Body of pancreas (tissue), 4 donors: ENCODE measurements around the gene BBS4. TPM values are rescaled to one million over a fixed set of nuclear protein-coding genes. Genes with fewer than 3 reads are reported as not detected.
"Not testable (repeated sequence)": the region's sequence is repeated elsewhere in the genome, so short reads cannot be mapped to it uniquely, and the experiment has no call there.

ENCODE experiments used
- ATAC-seq: fragments of 150-250 bp; one replicate; pipeline ENCODE4 v1.9.1; 2016
- DNase-seq, 4 donors: peaks; one replicate each; pipeline ENCODE4 v3.0.0-alpha.2; 2019
- H3K27ac ChIP-seq, 4 donors: fragments of 200-600 bp; sonication (generic); 1 replicate in 3 of 4; 2 replicates in 1 of 4; pipeline versions ENCODE4 v1.5.1 to v1.6.1; 2016 to 2019; ENCODE audit warnings: mild to moderate bottlenecking in 1 of 4, mixed read lengths in 1 of 4, moderate library complexity in 1 of 4
- H3K27me3 ChIP-seq, 2 donors: fragments of 200-600 bp; sonication (generic); one replicate each; pipeline ENCODE4 v1.6.0; 2016; ENCODE audit warnings: mild to moderate bottlenecking in 1 of 2
- H3K36me3 ChIP-seq, 2 donors: fragments of 200-600 bp; sonication (generic); replicated peaks in 1 of 2; 2 replicates each; pipeline ENCODE4 v1.5.1; 2016; ENCODE audit warnings: low read depth in 2 of 2; ENCODE audit not compliant: insufficient read depth in 1 of 2
- H3K4me1 ChIP-seq: fragments of 200-600 bp; sonication (generic); one replicate; pipeline ENCODE4 v1.6.0; 2016
- H3K4me3 ChIP-seq, 2 donors: fragments of 200-600 bp; sonication (generic); 1 replicate in 1 of 2; 2 replicates in 1 of 2; pipeline ENCODE4 v1.5.1; 2016 to 2019
- H3K9me3 ChIP-seq, 3 donors: fragments of 200-600 bp; sonication (generic); 1 replicate in 2 of 3; 2 replicates in 1 of 3; pipeline ENCODE4 v1.5.1; 2016
- CTCF ChIP-seq, 7 experiments: fragments of 450-650 bp in 4 of 7; fragments of 200-600 bp in 3 of 7; sonication (generic) in 3 of 7; IDR thresholded peaks; one replicate each; pipeline ENCODE4 v1.5.1; 2016 to 2019; ENCODE audit warnings: antibody characterized with exemption in 7 of 7
- POLR2A ChIP-seq, 3 donors: fragments of 450-650 bp; IDR thresholded peaks; one replicate each; pipeline ENCODE4 v1.6.1; 2016; ENCODE audit warnings: antibody characterized with exemption in 3 of 3, mild to moderate bottlenecking in 2 of 3
- WGBS, 2 donors: methylation state at CpG; one replicate each; pipeline ENCODE4 v1.1.5; 2017; 5-methylcytosine and 5-hydroxymethylcytosine counted together
- intact Hi-C: fragments of 100-400 bp; cut with DNase I; formaldehyde crosslinking; loops from one replicate; pipeline ENCODE4 v1.15.1; 2023
- total RNA-seq, 2 donors: library from RNA; depleted of rRNA; stranded (reverse); fragments of >200 nt; gene quantifications; one replicate each; pipeline ENCODE4 v1.1.0, GENCODE V29; 2016

BBS4 gene
- total RNA-seq, 2 donors from 2014 or later = 20.2 to 26.4 TPM

DNA sequence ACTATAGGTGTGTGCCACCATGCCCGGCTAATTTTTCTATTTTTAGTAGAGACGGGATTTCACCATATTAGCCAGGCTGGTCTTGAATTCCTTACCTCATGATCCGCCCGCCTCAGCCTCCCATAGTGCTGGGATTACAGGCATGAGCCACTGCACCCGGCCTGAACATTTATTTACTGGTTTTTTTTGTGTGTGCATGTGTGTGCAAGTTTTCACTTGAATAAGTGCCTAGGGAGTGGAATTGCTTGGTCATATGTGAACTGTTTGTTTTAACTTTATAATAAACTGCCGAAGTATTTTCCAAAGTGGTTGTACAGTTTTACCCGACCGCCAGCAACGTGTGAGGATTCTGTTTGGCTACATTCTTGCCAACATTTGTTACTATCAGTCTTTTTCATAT lies 14.1 kb downstream of the BBS4 start:
- ATAC-seq = no peak
- TF ChIP-seq POLR2A (IDR thresholded peaks at IDR 0.05) = no peak
- TF ChIP-seq CTCF (IDR thresholded peaks at IDR 0.05) = no peak
- H3K27me3 ChIP-seq = no peaks in the 10 kb centered on the region

DNA sequence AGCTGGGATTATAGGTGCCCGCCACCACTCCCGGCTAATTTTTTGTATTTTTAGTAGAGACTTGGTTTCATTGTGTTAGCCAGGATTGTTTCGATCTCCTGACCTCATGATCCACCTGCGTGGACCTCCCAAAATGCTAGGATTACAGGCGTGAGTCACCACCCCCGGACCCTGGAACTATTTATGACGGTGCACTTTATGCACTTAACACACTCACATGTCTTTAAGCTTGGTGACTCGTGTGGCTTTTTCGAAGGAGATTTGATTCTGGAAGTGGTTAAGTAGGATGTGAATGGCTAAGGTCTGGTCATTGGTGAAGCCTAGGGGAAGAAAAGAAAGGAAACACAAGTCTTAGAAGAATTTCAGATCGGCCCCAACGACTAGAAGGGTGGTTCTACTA lies 20.3 kb downstream of the BBS4 start:
- Histone ChIP-seq H3K4me3 (no peak overlapping the region), H3K27ac (no peak overlapping the region), H3K4me1 (no peaks in the 10 kb centered on the region), H3K36me3 (no peaks in the 10 kb centered on the region), H3K27me3 (no peaks in the 10 kb centered on the region), H3K9me3 (no peaks in the 10 kb centered on the region)
- 86 to 94% methylated on average over 11 of the region's 11 CpGs for WGBS, 2 donors
- DNase-seq = no peak
- intact Hi-C loops = no loop called here
- TF ChIP-seq POLR2A (IDR thresholded peaks at IDR 0.05) (no peak), CTCF (IDR thresholded peaks at IDR 0.05) (no peak)
- no peak for ATAC-seq

More for the DNA sequence above, 14.1 kb downstream of the BBS4 start:
- no peaks in the 10 kb centered on the region for H3K36me3 ChIP-seq
- intact Hi-C loops = no loop called here
- no peak for DNase-seq
- WGBS, 2 donors = 89 to 93% methylated on average over 9 of the region's 9 CpGs
- no peak overlapping the region for H3K4me3 ChIP-seq
- H3K4me1 ChIP-seq = no peaks in the 10 kb centered on the region
- H3K27ac ChIP-seq = no peak overlapping the region
- H3K9me3 ChIP-seq = no peaks in the 10 kb centered on the region

DNA sequence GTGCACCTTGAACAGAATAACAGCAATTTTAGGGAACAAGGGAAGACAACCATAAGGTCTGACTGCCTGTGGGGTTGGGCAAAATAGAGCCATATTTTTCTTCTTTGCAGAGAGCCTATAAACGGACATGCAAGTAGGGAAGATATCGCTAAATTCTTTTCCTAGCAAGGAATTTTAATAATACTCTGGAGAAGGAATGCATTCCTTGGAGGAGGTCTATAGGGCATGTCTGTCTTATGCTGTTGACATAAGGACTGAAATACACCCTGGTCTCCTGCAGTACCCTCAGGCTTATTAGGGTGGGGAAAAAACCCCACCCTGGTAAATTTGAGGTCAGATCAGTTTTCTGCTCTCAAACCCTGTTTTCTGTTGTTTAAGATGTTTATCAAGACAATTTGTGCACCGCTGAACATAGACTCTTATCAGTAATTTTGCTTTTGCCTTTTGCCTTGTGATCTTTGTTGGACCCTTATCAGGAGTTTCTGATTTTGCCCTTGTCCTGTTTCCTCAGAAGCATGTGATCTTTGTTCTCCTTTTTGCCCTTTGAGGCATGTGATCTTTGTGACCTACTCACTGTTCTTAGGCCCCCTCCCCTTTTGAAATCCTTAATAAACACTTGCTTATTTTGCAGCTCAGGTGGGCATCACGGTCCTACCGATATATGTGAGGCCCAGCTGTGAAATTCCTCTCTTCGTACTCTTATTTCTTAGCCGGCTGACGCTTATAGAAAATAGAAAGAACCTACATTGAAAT lies 22.7 kb downstream of the BBS4 start:
- DNase-seq, H3K4me3 ChIP-seq, H3K27me3 ChIP-seq, H3K36me3 ChIP-seq, H3K27ac ChIP-seq, H3K4me1 ChIP-seq, intact Hi-C loops, H3K9me3 ChIP-seq, ATAC-seq: not testable (repeated sequence)
- WGBS, 2 donors = 87 to 92% methylated on average over 8 of the region's 8 CpGs

GRCh38 chr15:72722071-72722696 lies 36.2 kb downstream of the BBS4 start:
- TF ChIP-seq CTCF (IDR thresholded peaks at IDR 0.05) (peak; percentile 41 to 72 (median 63)), POLR2A (IDR thresholded peaks at IDR 0.05) (no peak)
- Histone ChIP-seq H3K9me3 (no peaks in the 10 kb centered on the region), H3K27ac (no peak overlapping the region), H3K27me3 (no peaks in the 10 kb centered on the region), H3K36me3 (no peaks in the 10 kb centered on the region), H3K4me1 (no peaks in the 10 kb centered on the region), H3K4me3 (no peak overlapping the region)
- DNase-seq (peak; percentile 70 to 81 (median 76)), ATAC-seq (peak; percentile 58)
- 21 to 27% methylated on average over 3 of the region's 3 CpGs for WGBS, 2 donors
- intact Hi-C loops = no loop called here

- Histone ChIP-seq H3K36me3 (no peaks in the 10 kb centered on the region), H3K4me1 (no peaks in the 10 kb centered on the region), H3K27me3 (no peaks in the 10 kb centered on the region), H3K27ac (no peak overlapping the region), H3K9me3 (no peaks in the 10 kb centered on the region), H3K4me3 (no peak overlapping the region)
- ATAC-seq (no peak), DNase-seq (no peak)
- WGBS, 2 donors = 51 to 60% methylated on average over 1 of the region's 1 CpG
- no peak for TF ChIP-seq CTCF (IDR thresholded peaks at IDR 0.05)
- no peak for TF ChIP-seq POLR2A (IDR thresholded peaks at IDR 0.05)
- intact Hi-C loops = no loop called here
Measured at GRCh38 chr15:72724028-72724427, 38.0 kb downstream of the BBS4 start.
